IMR-90 (cell line): ENCODE results near the gene PODNL1. TPM values are rescaled to one million over a fixed set of nuclear protein-coding genes. Genes with fewer than 3 reads are reported as not detected.

Experiments used
- ATAC-seq: fragments of 200-7000 bp; cut with Tn5 transposase; 2 replicates; pipeline ENCODE4 v1.9.1; 2020; ENCODE audit warnings: low read depth, mild to moderate bottlenecking, moderate library complexity
- BruUV-seq: library from RNA; stranded (reverse); fragments of 400-500 nt; replicated peaks from 2 replicates; lab custom pipeline; 2021; lab: Mats Ljungman, UMichigan
- CTCF ChIA-PET: fragments of 300-600 bp; formaldehyde crosslinking; extraction: SDS; loops from one replicate; lab custom pipeline; 2021; ENCODE audit warnings: antibody characterized with exemption; lab: Yijun Ruan, JAX
- POLR2A ChIA-PET: fragments of 300-600 bp; sonication (Branson Sonifier 250); formaldehyde crosslinking; loops from one replicate; lab custom pipeline; 2022; ENCODE audit warnings: antibody characterized with exemption; ENCODE audit not compliant: unreplicated experiment; lab: Charles Lee
- DNase-seq: peaks from one replicate; pipeline ENCODE4 v3.0.0; 2013
- H2AFZ ChIP-seq: replicated peaks from 2 replicates; pipeline ENCODE3; 2013; ENCODE audit warnings: low read length, mild to moderate bottlenecking; ENCODE audit not compliant: poor library complexity
- H2AK5ac ChIP-seq: 2 replicates; pipeline ENCODE4 v1.6.1; 2013; ENCODE audit warnings: low read depth, low read length, inconsistent platforms
- H2AK9ac ChIP-seq: replicated peaks from 2 replicates; pipeline ENCODE3; 2013; ENCODE audit warnings: mild to moderate bottlenecking, low read depth, low read length, moderate library complexity; ENCODE audit not compliant: poor library complexity
- H2BK120ac ChIP-seq: 2 replicates; pipeline ENCODE4 v1.6.1; 2013; ENCODE audit warnings: low read depth, low read length, inconsistent platforms
- H2BK15ac ChIP-seq: 3 replicates; pipeline ENCODE4 v1.6.1; 2013; ENCODE audit warnings: low read depth, low read length, inconsistent platforms
- H2BK20ac ChIP-seq: 2 replicates; pipeline ENCODE4 v1.6.1; 2013; ENCODE audit warnings: low read depth, mild to moderate bottlenecking, inconsistent platforms, low read length, moderate library complexity
- H2BK5ac ChIP-seq: 2 replicates; pipeline ENCODE4 v1.6.1; 2013; ENCODE audit warnings: mild to moderate bottlenecking, low read depth, low read length, inconsistent platforms; ENCODE audit not compliant: poor library complexity, severe bottlenecking
- H3K14ac ChIP-seq: replicated peaks from 2 replicates; pipeline ENCODE4 v1.6.1; 2013; ENCODE audit warnings: low read depth, low read length, inconsistent platforms
- H3K18ac ChIP-seq: 2 replicates; pipeline ENCODE4 v1.6.1; 2013; ENCODE audit warnings: low read depth, low read length, control low read depth
- H3K23ac ChIP-seq: 2 replicates; pipeline ENCODE4 v1.6.1; 2013; ENCODE audit warnings: low read depth, low read length, inconsistent platforms
- H3K27ac ChIP-seq: 2 replicates; pipeline ENCODE4 v1.5.1; 2013; ENCODE audit warnings: mild to moderate bottlenecking, control low read depth, low read length; ENCODE audit not compliant: insufficient read depth
- H3K27me3 ChIP-seq: 2 replicates; pipeline ENCODE4 v1.6.1; 2013; ENCODE audit warnings: low read length; ENCODE audit not compliant: control insufficient read depth, insufficient read depth
- H3K36me3 ChIP-seq: 2 replicates; pipeline ENCODE4 v1.6.1; 2013; ENCODE audit warnings: low read length, mixed read lengths; ENCODE audit not compliant: control insufficient read depth, insufficient read depth
- H3K4ac ChIP-seq: 2 replicates; pipeline ENCODE4 v1.6.1; 2013; ENCODE audit warnings: low read depth, low read length, inconsistent platforms
- H3K4me1 ChIP-seq: 2 replicates; pipeline ENCODE4 v1.6.1; 2013; ENCODE audit warnings: low read length, mixed read lengths; ENCODE audit not compliant: control insufficient read depth, insufficient read depth
- H3K4me2 ChIP-seq: 2 replicates; pipeline ENCODE4 v1.6.1; 2013; ENCODE audit warnings: low read depth, mild to moderate bottlenecking, control low read depth, low read length, moderate library complexity
- H3K4me3 ChIP-seq: 2 replicates; pipeline ENCODE4 v1.5.1; 2013; ENCODE audit warnings: low read depth, mild to moderate bottlenecking, control low read depth, low read length, moderate library complexity; ENCODE audit not compliant: insufficient read depth
- H3K56ac ChIP-seq: 2 replicates; pipeline ENCODE4 v1.6.1; 2013; ENCODE audit warnings: low read length, inconsistent platforms; ENCODE audit not compliant: insufficient read depth; ENCODE audit errors: extremely low read depth
- H3K79me1 ChIP-seq, 2 experiments: 2 replicates each; pipeline ENCODE4 v1.6.1; 2013; ENCODE audit warnings: low read length in 2 of 2, inconsistent platforms in 1 of 2, low read depth in 1 of 2
- H3K9ac ChIP-seq: 2 replicates; pipeline ENCODE4 v1.6.1; 2013; ENCODE audit warnings: low read depth, low read length, control low read depth
- H3K9me1 ChIP-seq: 2 replicates; pipeline ENCODE4 v1.6.1; 2013; ENCODE audit warnings: low read length, inconsistent platforms; ENCODE audit not compliant: insufficient read depth
- H3K9me3 ChIP-seq: 2 replicates; pipeline ENCODE4 v1.6.1; 2013; ENCODE audit warnings: low read length; ENCODE audit not compliant: control insufficient read depth, insufficient read depth
- H4K20me1 ChIP-seq: 2 replicates; pipeline ENCODE4 v1.6.1; 2013; ENCODE audit warnings: low read length, inconsistent platforms; ENCODE audit not compliant: insufficient read depth
- H4K5ac ChIP-seq: 2 replicates; pipeline ENCODE4 v1.6.1; 2013; ENCODE audit warnings: mild to moderate bottlenecking, low read depth, low read length, control low read depth
- H4K8ac ChIP-seq, 2 experiments: 2 replicates each; pipeline ENCODE4 v1.6.1; 2013; ENCODE audit warnings: low read depth in 2 of 2, low read length in 2 of 2, control low read depth in 1 of 2, inconsistent platforms in 1 of 2
- H4K91ac ChIP-seq: 2 replicates; pipeline ENCODE4 v1.6.1; 2013; ENCODE audit warnings: low read depth, low read length, inconsistent platforms; ENCODE audit not compliant: insufficient read depth
- CHD1 ChIP-seq: IDR thresholded peaks from 2 replicates; pipeline ENCODE4 v1.6.1; 2012; ENCODE audit warnings: low read depth, low read length, improper control_type of control experiment
- CTCF ChIP-seq: conservative IDR thresholded peaks from 2 replicates; pipeline ENCODE4 v1.5.1; 2012; ENCODE audit warnings: mild to moderate bottlenecking, low read depth, low read length, improper control_type of control experiment
- ELK1 ChIP-seq: fragments of 150-350 bp; IDR thresholded peaks from 2 replicates; pipeline ENCODE4 v1.6.1; 2016; ENCODE audit warnings: low read depth, mild to moderate bottlenecking, low read length, moderate library complexity, borderline replicate concordance
- FOS ChIP-seq: fragments of 150-350 bp; IDR thresholded peaks from 2 replicates; pipeline ENCODE4 v1.6.1; 2016; ENCODE audit warnings: low read depth, low read length
- MAFK ChIP-seq: IDR thresholded peaks from 2 replicates; pipeline ENCODE4 v1.6.1; 2012; ENCODE audit warnings: low read depth, low read length, improper control_type of control experiment
- POLR2A ChIP-seq: IDR thresholded peaks from 2 replicates; pipeline ENCODE4 v1.6.1; 2012; ENCODE audit warnings: mild to moderate bottlenecking, low read depth, low read length
- USF2 ChIP-seq: fragments of 150-350 bp; IDR thresholded peaks from 2 replicates; pipeline ENCODE4 v1.6.1; 2017; ENCODE audit warnings: mild to moderate bottlenecking, antibody characterized with exemption, low read length, low read depth
- WGBS, 2 experiments: methylation state at CpG; one replicate each; pipeline versions ENCODE4 v1.1.5 to v1.1.7; 2013; ENCODE audit warnings: missing lambda C conversion rate in 2 of 2; ENCODE audit not compliant: insufficient read length in 1 of 2; ENCODE audit errors: extremely low coverage in 2 of 2; 5-methylcytosine and 5-hydroxymethylcytosine counted together
- dilution Hi-C: fragments of 300-500 bp; cut with HindIII; formaldehyde crosslinking; loops from one replicate; pipeline ENCODE4 v1.14.3; 2018; ENCODE audit warnings: low sequenced_read_pairs; ENCODE audit not compliant: unreplicated experiment
- in situ Hi-C: fragments of 300-500 bp; cut with MboI; formaldehyde crosslinking; loops from 3 replicates; pipeline ENCODE4 v1.14.3; 2019; ENCODE audit warnings: low sequenced_read_pairs, inconsistent platforms, mixed read lengths
- intact Hi-C: fragments of 100-400 bp; cut with micrococcal nuclease; formaldehyde crosslinking; loops from 2 replicates; pipeline ENCODE4 v1.10.0; 2022
- polyA plus RNA-seq, 3 experiments: library from polyadenylated mRNA; depleted of rRNA; stranded (reverse); fragments of >200 nt; gene quantifications; 2 replicates each; pipeline ENCODE4 v1.2.3, GENCODE V29; 2012; ENCODE audit warnings: low replicate concordance in 1 of 3
- total RNA-seq: library from RNA; depleted of rRNA; stranded (reverse); fragments of >200 nt; gene quantifications from 2 replicates; pipeline ENCODE4 v1.2.3, GENCODE V29; 2012

PODNL1 gene
- total and polyA plus RNA-seq, 2 of the 4 experiments (the other 2 are of a cell fraction) = under 0.01 to 2.4 TPM

GRCh38 chr19:13929956-13930355, 8.3 kb downstream of the PODNL1 start:
- H3K79me1 ChIP-seq = no peaks in the 10 kb centered on the region

More at GRCh38 chr19:13929956-13930355, 8.3 kb downstream of the PODNL1 start:
- H2BK20ac ChIP-seq = no peak overlapping the region
- no peak overlapping the region for H2BK120ac ChIP-seq
- H3K27ac ChIP-seq = no peak overlapping the region
- H4K91ac ChIP-seq = no peak overlapping the region
- POLR2A ChIA-PET = no interaction called here
- no peak overlapping the region for H2BK5ac ChIP-seq
- no peaks in the 10 kb centered on the region for H3K9me3 ChIP-seq
- no peaks in the 10 kb centered on the region for H3K4me1 ChIP-seq
- peaks cover 5% of the 10 kb centered on the region for H3K9me1 ChIP-seq
- ATAC-seq (no peak), DNase-seq (no peak)
- H3K4ac ChIP-seq = no peak overlapping the region
- H3K4me2 ChIP-seq = no peak overlapping the region
- peaks cover 41% of the 10 kb centered on the region for H3K36me3 ChIP-seq
- H2AFZ ChIP-seq = no peak overlapping the region
- no TSS peak for BruUV-seq
- H2AK9ac ChIP-seq = no peak overlapping the region
- no peak overlapping the region for H3K56ac ChIP-seq
- dilution Hi-C loops = no loop called here
- no peaks in the 10 kb centered on the region for H4K20me1 ChIP-seq
- no peak overlapping the region for H3K4me3 ChIP-seq
- H4K8ac ChIP-seq = no peak overlapping the region
- TF ChIP-seq FOS = no peak
- TF ChIP-seq POLR2A = no peak
- TF ChIP-seq CHD1 = no peak
- no peak for TF ChIP-seq CTCF
- no peak for TF ChIP-seq USF2
- TF ChIP-seq MAFK = no peak
- TF ChIP-seq ELK1 = no peak
- no peak overlapping the region for H2AK5ac ChIP-seq
- no peak overlapping the region for H3K23ac ChIP-seq
- H3K27me3 ChIP-seq = no peaks in the 10 kb centered on the region
- no peak overlapping the region for H3K9ac ChIP-seq
- no peak overlapping the region for H3K14ac ChIP-seq
- H2BK15ac ChIP-seq = no peak overlapping the region
- intact Hi-C loops = no loop called here
- WGBS, 2 experiments = no CpG with 5 or more reads among the region's 17 CpGs
- in situ Hi-C loops = no loop called here
- H4K5ac ChIP-seq = no peak overlapping the region
- no peak overlapping the region for H3K18ac ChIP-seq
- CTCF ChIA-PET = no interaction called here
